OCI-LY7 (cell line): ENCODE measurements around the gene INSC.

Experiments used
- CTCF ChIP-seq: fragments of 200-600 bp; sonication (generic); conservative IDR thresholded peaks from 2 replicates; pipeline ENCODE4 v1.5.1; 2014; ENCODE audit warnings: mild to moderate bottlenecking, antibody characterized with exemption, low read length, moderate library complexity, mixed read lengths
- EZH2phosphoT487 ChIP-seq: fragments of 200-600 bp; sonication (generic); IDR thresholded peaks from 2 replicates; pipeline ENCODE4 v1.6.1; 2018; ENCODE audit warnings: low read depth, borderline replicate concordance, mild to moderate bottlenecking, mixed run types, antibody characterized with exemption, low read length, moderate library complexity, mixed read lengths

GRCh38 chr11:15196704-15197103 is 82.0 kb downstream of the INSC start:
- no peak for TF ChIP-seq CTCF
- no peak for TF ChIP-seq EZH2phosphoT487
